ENCODE data around the gene ALDH1A1. TPM values are rescaled to one million over a fixed set of nuclear protein-coding genes. Genes with fewer than 3 reads are reported as not detected.
A peak's percentile ranks its signal among the peaks of the same experiment; 100 is the strongest.

The ALDH1A1 gene
- total RNA-seq, 1 donor from 2014 or later: 19.8 TPM

- intact Hi-C loops (cut with DNase I): no loop called here
- ATAC-seq (ENCODE audit: poor library complexity) (no peak), DNase-seq (no peak)
Observed at GRCh38 chr9:72928042-72928507, 24.8 kb downstream of the ALDH1A1 start.

- intact Hi-C loops (cut with DNase I): no loop called here
- no peak for ATAC-seq (ENCODE audit: poor library complexity)
- no peak for DNase-seq
Observed at GRCh38 chr9:72926506-72926905, 26.3 kb downstream of the ALDH1A1 start.

GRCh38 chr9:72925891-72926290 lies 27.0 kb downstream of the ALDH1A1 start:
- DNase-seq (no peak), ATAC-seq (ENCODE audit: poor library complexity) (no peak)
- intact Hi-C loops (cut with DNase I): no loop called here

GRCh38 chr9:72925126-72925789 lies 27.6 kb downstream of the ALDH1A1 start:
- intact Hi-C loops (cut with DNase I): no loop called here
- DNase-seq (no peak), ATAC-seq (ENCODE audit: poor library complexity) (peak; percentile 57)

GRCh38 chr9:72924154-72924790 lies 28.6 kb downstream of the ALDH1A1 start:
- ATAC-seq (ENCODE audit: poor library complexity): no peak
- DNase-seq: no peak
- intact Hi-C loops (cut with DNase I): no loop called here

GRCh38 chr9:72923077-72923476 lies 29.8 kb downstream of the ALDH1A1 start:
- DNase-seq (no peak), ATAC-seq (ENCODE audit: poor library complexity) (no peak)
- intact Hi-C loops (cut with DNase I): no loop called here

- intact Hi-C loops (cut with DNase I): no loop called here
- ATAC-seq (ENCODE audit: poor library complexity): no peak
- no peak for DNase-seq
Observed at GRCh38 chr9:72921888-72922654, 30.8 kb downstream of the ALDH1A1 start.

- ATAC-seq (ENCODE audit: poor library complexity) (no peak), DNase-seq (no peak)
- intact Hi-C loops (cut with DNase I): no loop called here
Observed at GRCh38 chr9:72919246-72919945, 33.5 kb downstream of the ALDH1A1 start.

- ATAC-seq (ENCODE audit: poor library complexity) (no peak), DNase-seq (no peak)
- intact Hi-C loops (cut with DNase I): no loop called here
Observed at GRCh38 chr9:72917892-72918509, 34.9 kb downstream of the ALDH1A1 start.

- intact Hi-C loops (cut with DNase I): no loop called here
- ATAC-seq (ENCODE audit: poor library complexity) (no peak), DNase-seq (no peak)
Observed at GRCh38 chr9:72915659-72916058, 37.2 kb downstream of the ALDH1A1 start.

GRCh38 chr9:72914750-72915149 lies 38.1 kb downstream of the ALDH1A1 start:
- intact Hi-C loops (cut with DNase I): no loop called here
- DNase-seq (no peak), ATAC-seq (ENCODE audit: poor library complexity) (no peak)

GRCh38 chr9:72913382-72914009 lies 39.4 kb downstream of the ALDH1A1 start:
- ATAC-seq (ENCODE audit: poor library complexity) (peak; percentile 22), DNase-seq (no peak)
- intact Hi-C loops (cut with DNase I): no loop called here

- ATAC-seq (ENCODE audit: poor library complexity): peak; percentile 80
- intact Hi-C loops (cut with DNase I): no loop called here
Observed at GRCh38 chr9:72912476-72913381, 40.1 kb downstream of the ALDH1A1 start.

GRCh38 chr9:72911816-72912215 lies 41.0 kb downstream of the ALDH1A1 start:
- intact Hi-C loops (cut with DNase I): no loop called here
- ATAC-seq (ENCODE audit: poor library complexity) (no peak), DNase-seq (no peak)

More at GRCh38 chr9:72912476-72913381, 40.1 kb downstream of the ALDH1A1 start:
- DNase-seq: no peak

- intact Hi-C loops (cut with DNase I): no loop called here
- ATAC-seq (ENCODE audit: poor library complexity) (no peak), DNase-seq (no peak)
Observed at GRCh38 chr9:72911247-72911775, 41.5 kb downstream of the ALDH1A1 start.

- DNase-seq: no peak
- ATAC-seq (ENCODE audit: poor library complexity): no peak
- intact Hi-C loops (cut with DNase I): no loop called here
Observed at GRCh38 chr9:72909428-72909827, 43.4 kb downstream of the ALDH1A1 start.

- no peak for DNase-seq
Observed at GRCh38 chr9:72907421-72907820, 45.4 kb downstream of the ALDH1A1 start.

More at GRCh38 chr9:72907421-72907820, 45.4 kb downstream of the ALDH1A1 start:
- ATAC-seq (ENCODE audit: poor library complexity): no peak
- intact Hi-C loops (cut with DNase I): no loop called here
